GM21447 (cell line): ENCODE data around the gene LLCFC1.
"Not testable (repeated sequence)": the region's sequence is repeated elsewhere in the genome, so short reads cannot be mapped to it uniquely, and the experiment has no call there.

Experiments
- ATAC-seq: cut with Tn5 transposase; IDR thresholded peaks from one replicate; pipeline ENCODE4 v1.9.1; 2021; ENCODE audit not compliant: unreplicated experiment

LLCFC1 gene

GRCh38 chr7:142941541-142941940, 2.3 kb downstream of the LLCFC1 start:
- no peak for ATAC-seq

DNA sequence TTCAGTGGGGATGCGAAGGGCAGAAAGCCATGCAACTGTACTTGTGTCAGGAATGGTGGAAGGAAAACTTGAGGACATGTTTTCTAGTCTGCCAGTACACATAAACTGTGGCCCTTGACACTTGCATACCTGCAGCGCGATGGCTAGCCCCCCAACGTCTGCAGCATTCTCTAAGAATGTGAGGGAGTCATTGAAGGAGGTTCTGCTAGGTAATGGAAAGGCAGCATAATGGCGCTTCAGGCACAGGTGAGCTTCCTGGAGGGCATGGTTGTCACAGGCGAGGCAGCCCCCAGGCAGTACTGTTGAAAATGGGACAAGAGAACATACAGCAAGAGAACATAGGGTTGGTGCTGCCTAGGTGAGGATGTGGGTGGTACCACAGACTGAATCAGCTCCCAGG, 3.5 kb downstream of the LLCFC1 start:
- ATAC-seq = no peak

DNA sequence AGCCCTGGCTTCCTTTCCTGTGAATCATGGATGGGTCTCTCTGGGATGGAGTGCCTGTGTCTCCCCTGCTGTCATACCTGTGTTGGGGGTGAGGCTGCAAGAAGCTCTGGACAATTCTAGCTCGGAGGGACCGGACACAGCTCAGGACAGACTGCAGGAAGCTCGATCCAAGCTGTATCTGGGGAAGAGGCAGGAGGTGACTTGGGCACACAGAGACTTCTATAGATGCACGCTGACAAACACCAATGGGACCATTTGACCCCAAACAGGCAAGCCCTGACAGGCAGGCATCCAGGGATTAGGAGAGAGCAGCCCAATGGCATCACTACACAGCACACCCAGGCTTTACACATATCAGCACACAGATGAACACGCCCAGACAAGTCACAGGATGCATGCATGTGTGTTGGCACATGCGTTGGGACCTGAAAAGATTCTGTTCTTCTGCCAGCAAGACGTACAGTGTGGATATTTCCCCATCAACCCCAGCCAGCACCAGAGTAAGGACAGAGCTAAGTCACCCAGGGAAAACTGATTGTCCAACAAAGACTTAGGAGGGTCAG, 4.5 kb downstream of the LLCFC1 start:
- no peak for ATAC-seq

DNA sequence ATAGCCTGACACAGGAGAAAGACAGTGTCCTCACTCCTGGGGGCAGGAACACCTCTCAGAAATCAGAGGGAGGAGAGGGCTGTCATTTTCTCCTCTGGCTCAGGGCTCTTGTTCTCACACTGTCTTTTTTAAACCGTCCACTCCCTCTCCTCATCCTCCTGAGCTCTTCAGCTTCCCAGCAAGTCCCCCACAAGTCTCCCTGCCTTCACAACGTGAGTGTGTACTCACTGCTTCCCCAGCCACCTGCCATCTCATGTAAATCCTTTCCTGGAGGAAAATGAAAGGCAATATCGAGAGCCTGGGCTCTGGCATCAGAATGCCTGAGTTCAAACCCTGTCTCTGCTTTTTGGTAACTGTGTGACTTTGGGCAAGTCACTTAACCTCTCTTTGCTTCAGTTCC, 5.7 kb downstream of the LLCFC1 start:
- no peak for ATAC-seq

- ATAC-seq = no peak
These were observed 9.3 kb downstream of the LLCFC1 start for GRCh38 chr7:142948603-142949002.

DNA sequence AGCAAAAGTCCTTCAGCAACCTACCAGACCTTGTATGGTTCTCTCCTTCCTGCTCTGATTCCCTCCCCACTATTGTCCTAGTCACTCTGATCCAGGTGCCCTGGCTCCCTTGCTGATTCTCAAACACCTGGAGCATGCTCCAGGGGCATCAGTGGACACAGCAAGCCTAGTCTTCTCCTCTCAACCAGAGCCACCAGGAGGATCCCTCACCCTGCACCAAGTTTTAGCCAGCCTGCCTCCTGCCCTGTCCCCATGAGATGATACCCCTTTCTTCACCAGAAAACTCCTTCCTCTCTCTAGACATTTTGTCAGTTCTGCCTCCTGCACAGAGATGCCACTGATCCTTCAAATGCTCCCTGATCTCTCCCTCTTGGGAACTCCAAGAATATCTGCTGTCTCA, 11.0 kb downstream of the LLCFC1 start:
- ATAC-seq = no peak

DNA sequence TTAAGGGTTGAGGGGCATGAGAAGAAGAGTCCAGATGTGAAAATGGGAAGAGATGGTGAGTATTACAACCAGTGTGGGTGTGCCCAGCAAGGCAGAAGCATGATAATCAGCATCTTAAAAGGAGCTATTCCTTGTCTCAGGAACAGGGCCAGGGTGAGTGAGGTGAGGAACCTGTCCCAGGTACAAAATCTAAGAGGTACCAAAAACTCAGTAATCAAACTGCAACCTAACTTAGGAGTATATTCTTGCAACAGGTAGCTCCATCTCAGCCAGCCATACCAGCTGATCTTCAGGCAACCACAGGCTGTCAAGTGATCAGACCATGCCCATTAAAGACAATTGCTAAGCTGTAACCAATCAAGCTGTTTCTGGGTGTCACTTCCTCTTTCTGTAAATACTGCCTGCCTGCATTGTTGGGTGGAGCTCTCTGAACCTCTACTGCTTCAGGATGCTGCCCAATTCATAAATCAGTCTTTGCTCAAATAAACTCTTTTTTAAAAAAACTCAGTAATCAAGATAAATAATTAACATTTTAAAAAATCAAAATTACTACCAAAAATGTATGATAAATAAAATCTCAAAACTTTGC, 15.5 kb downstream of the LLCFC1 start:
- peak; percentile 79 for ATAC-seq

GRCh38 chr7:142956951-142957623, 17.8 kb downstream of the LLCFC1 start:
- ATAC-seq = no peak

DNA sequence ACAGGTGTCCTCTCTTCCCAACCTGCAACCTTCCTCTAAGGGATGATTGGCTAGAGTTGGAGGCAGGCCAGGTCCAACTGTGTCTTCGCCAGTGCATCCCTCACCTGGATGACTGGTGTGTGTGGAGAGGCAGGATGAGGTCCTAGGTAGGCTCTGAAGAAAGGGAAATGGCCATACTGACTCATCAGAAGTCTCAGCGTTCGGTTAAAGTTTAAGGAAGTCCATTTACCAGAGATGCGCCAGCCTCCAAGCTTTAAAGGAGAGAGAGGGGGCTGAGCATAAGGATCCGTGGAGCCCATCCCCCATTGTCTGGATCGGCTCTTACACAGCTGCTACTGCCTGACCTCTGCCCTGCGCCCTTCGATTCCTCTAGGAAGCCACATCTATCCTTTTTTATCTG, 18.4 kb downstream of the LLCFC1 start:
- ATAC-seq = no peak

DNA sequence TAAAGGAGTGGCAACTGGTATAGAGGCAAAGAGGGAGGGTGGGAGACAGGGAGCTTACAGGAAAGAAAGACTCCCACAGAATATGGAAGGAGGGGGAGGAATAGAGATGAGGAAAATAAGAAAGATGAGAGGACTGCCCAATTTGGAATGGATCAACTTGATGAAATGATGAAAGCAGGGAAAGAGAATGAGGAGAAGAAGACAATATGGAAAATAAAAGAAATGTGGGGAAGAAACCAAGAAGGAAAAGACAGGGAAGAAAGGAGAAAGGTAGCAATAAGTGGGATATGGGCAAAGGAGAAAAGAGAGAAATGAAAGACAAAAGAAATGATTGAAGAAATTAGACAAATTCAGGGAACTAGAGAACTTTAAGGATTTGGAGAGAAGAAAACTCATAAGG, 19.9 kb downstream of the LLCFC1 start:
- no peak for ATAC-seq

DNA sequence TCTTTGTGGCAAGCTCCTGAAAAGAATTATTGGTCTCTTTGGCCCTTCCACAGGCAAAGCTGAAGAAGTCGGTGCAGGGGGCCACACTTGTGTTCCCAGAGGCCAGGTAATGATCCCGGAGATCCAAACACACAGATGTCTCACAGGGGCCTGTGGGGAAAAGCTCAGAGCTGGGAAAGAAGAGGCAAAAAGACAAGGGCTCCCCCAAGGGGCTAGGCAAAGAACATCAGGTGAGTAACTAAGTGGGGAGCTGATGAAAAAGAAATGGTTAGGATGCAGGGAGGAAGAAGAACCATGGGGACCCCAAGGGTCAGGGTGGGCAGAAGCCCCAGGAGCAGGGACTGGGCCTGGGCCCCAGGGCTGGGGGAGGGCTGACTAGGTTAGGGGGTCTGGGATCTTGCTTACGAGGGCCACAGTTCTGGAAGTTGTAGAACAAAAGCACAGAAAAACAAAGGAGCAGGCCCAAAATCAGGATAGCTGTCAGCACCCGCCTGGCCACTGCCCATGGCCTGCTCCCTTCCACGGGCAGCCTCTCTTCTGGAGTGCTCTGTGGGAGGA, 21.8 kb downstream of the LLCFC1 start:
- no peak for ATAC-seq

GRCh38 chr7:142961595-142961972, 22.3 kb downstream of the LLCFC1 start:
- no peak for ATAC-seq

DNA sequence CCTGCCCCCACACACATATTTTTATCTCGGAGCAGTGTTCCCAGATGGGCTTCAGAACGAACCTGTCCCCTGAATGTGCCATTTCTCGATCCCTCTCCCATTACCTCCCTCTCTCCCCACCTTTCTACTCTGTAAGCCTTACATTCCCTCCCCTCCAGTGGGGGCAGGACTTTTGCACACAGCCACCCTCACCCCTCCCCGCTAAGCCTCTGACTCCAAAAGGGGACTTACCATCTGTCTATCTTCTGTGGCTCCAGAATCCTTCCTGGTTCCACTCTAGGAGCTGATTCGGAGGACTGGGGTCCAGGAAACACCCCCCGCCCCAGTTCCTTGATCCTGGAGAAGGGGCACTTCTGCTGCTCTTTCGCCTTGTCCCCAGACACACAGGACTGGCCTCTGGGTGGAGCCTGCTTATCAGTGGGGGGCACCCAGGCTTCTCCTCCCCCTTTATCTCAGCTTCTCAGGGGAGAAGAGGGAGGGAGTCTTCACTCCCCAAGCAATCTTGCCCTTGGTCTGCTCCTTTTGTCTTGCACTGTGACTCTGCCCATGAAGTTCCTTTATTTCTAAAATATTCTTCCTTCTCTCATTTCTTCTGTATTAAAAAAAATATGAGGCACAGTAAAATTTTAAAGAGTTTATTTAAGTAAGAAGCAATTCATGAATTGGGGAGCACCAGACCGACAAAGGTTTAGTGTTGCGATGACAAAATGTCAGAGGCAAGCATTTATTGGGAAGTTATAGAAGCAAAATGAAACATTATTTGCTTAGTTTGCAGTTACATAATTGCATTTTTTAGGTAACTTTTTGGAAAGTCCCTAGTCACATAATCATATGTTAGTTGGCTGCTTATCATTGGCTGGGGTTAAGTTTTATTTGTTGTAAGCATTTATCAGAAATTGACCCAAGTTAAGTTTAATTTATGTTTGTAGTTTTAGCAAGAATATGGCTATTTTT, 23.0 kb downstream of the LLCFC1 start, which contains the start of gene KEL:
Gene KEL (minus strand): TSS at position 391 of the 954 bp plus-strand sequence. CDS start 157 bp downstream, at position 234.
- no peak for ATAC-seq

DNA sequence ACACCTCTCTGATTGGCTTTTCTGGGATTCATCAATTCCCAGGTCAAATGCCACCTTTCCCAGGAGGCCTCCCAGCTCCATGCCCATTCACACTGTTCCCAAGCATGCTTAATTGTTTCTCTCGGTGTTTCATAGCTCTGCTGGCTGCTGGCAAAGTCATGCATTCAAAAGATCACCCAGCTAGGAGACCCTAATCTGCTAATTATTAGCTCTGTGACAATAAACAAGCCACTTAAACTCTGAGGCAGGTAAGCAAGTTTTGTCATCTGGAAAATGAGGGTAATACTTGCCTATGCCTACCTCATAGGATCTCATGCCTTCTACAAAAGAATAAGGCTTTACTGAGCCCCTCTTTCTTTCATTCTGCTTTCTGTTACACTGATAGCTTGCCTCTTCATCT, 23.7 kb downstream of the LLCFC1 start:
- no peak for ATAC-seq

GRCh38 chr7:142963993-142964392, 24.7 kb downstream of the LLCFC1 start:
- ATAC-seq = no peak

DNA sequence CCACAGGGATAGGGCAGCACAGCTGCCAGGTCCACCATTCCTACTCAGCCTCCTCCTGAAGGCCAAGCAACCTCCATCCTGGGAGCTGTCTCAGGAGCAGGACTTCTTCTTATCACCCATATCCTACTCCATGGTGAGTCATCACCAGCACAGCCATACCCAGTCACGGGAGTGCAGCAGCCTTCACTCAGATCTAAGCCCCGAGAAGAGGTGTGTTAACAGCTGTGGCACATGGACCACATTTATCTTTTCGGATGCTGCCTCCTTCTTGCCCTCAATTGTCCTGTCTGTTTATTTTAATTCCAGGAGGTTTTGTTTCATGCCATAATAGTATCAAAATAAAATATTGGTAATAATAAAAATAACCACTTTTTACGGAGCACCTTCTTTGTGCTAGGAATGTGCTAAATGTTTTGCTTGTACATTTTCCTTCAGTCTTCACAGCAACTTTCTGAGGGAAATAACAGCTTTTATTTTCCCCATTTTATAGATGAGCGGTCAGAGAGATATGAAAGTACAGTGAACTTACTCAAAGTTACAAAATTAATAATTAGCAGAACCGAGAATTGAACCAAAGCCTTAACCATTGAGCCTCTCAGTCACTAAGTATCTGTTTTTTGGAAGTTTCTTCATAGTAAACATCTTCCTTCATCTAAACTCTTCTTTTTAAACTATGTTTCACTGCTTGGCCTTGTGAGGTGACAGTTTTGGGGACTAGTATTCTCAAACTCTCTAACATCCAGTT, 25.4 kb downstream of the LLCFC1 start:
- no peak for ATAC-seq

DNA sequence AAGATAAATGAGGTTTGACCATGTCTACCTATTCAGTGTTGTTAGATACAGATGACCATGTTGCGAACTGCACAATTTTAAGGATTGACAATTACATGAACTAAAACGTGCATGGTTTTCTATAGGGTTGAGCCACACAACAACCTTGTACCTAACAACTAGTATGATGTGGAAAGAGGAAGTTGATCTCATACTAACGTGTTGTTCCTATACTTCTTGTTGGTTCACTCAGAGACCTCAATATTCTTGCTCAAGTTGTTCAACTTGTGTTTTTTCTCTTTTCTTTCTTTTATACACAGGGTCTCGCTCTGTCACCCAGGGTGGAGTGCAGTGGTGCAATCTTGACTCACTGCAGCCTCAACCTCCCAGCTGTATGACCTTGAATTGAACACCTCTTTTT, 28.9 kb downstream of the LLCFC1 start:
- no peak for ATAC-seq

DNA sequence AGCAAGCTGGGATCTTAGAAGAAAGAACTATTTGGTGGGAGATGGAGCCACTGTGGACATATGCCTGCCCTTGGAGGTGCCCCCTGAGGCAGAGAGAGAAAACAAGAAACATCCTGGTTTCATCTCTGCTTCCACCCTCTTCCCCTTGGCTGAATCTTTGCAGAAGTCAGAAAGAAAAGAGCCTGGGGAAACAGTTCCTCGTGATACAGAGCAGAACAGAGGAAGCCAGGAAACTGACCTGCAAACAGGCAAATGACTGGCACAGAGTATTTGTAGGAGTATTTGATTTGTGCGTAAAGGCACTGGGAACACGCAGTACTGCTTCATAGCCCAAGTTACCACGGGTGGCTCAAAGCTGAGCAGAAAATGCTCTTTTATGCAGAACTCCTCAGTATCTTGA, 29.9 kb downstream of the LLCFC1 start:
- ATAC-seq = no peak

GRCh38 chr7:142974626-142975025, 35.3 kb downstream of the LLCFC1 start:
- ATAC-seq = no peak

- not testable (repeated sequence) for ATAC-seq
These were observed 39.1 kb downstream of the LLCFC1 start for GRCh38 chr7:142978402-142978801.
